Spleen (tissue), 11 donors: ENCODE data around the gene POU6F2. TPM values are rescaled to one million over a fixed set of nuclear protein-coding genes. Genes with fewer than 3 reads are reported as not detected.

Source experiments
- DNase-seq: peaks from one replicate; pipeline ENCODE4 v3.0.0-alpha.2; 2020
- H3K27ac ChIP-seq, 8 donors: fragments of 200-600 bp; sonication (generic) in 7 of 8; 1 replicate in 4 of 8; 2 replicates in 4 of 8; pipeline versions ENCODE4 v1.5.0 to v1.8.0; 2016 to 2021; ENCODE audit warnings: inconsistent platforms in 4 of 8, mild to moderate bottlenecking in 4 of 8, moderate library complexity in 1 of 8
- H3K27me3 ChIP-seq, 7 donors: fragments of 200-600 bp; sonication (generic) in 6 of 7; replicated peaks in 1 of 7; 1 replicate in 4 of 7; 2 replicates in 3 of 7; pipeline versions ENCODE4 v1.5.0 to v1.8.0; 2016 to 2021; ENCODE audit warnings: inconsistent platforms in 3 of 7, mild to moderate bottlenecking in 1 of 7
- H3K36me3 ChIP-seq, 6 donors: fragments of 200-600 bp; sonication (generic) in 5 of 6; 1 replicate in 4 of 6; 2 replicates in 2 of 6; pipeline versions ENCODE4 v1.5.0 to v1.8.0; 2016 to 2021; ENCODE audit warnings: inconsistent platforms in 2 of 6
- H3K4me1 ChIP-seq, 6 donors: fragments of 200-600 bp; sonication (generic) in 5 of 6; 1 replicate in 3 of 6; 2 replicates in 3 of 6; pipeline versions ENCODE4 v1.5.0 to v1.8.0; 2016 to 2021; ENCODE audit warnings: inconsistent platforms in 3 of 6
- H3K4me3 ChIP-seq, 8 donors: fragments of 200-600 bp; sonication (generic) in 7 of 8; 1 replicate in 4 of 8; 2 replicates in 4 of 8; pipeline versions ENCODE4 v1.5.0 to v1.8.0; 2016 to 2021; ENCODE audit warnings: inconsistent platforms in 4 of 8, mild to moderate bottlenecking in 4 of 8, moderate library complexity in 2 of 8
- H3K9me3 ChIP-seq, 8 donors: fragments of 200-600 bp; sonication (generic) in 7 of 8; 1 replicate in 4 of 8; 2 replicates in 4 of 8; pipeline versions ENCODE4 v1.5.0 to v1.8.0; 2016 to 2021; ENCODE audit warnings: inconsistent platforms in 4 of 8
- CTCF ChIP-seq, 11 experiments: fragments of 200-600 bp in 7 of 11; fragments of 450-650 bp in 4 of 11; sonication (generic) in 4 of 11; IDR thresholded peaks in 8 of 11; conservative IDR thresholded peaks in 3 of 11; 1 replicate in 7 of 11; 2 replicates in 4 of 11; pipeline versions ENCODE4 v1.4.0 to v1.8.0; 2016 to 2021; ENCODE audit warnings: antibody characterized with exemption in 11 of 11, inconsistent platforms in 4 of 11, mild to moderate bottlenecking in 1 of 11
- POLR2A ChIP-seq, 3 donors: fragments of 450-650 bp; IDR thresholded peaks; one replicate each; pipeline ENCODE4 v1.5.1; 2017; ENCODE audit warnings: antibody characterized with exemption in 3 of 3, mild to moderate bottlenecking in 1 of 3
- POLR2AphosphoS5 ChIP-seq, 3 donors: sonication (generic); formaldehyde crosslinking; IDR thresholded peaks; one replicate each; pipeline ENCODE4 v1.5.1; 2017; ENCODE audit warnings: antibody characterized with exemption in 3 of 3
- WGBS, 5 donors: extraction: QIAGEN DNeasy Blood & Tissue Kit in 3 of 5; methylation state at CpG; one replicate each; pipeline versions ENCODE4 v1.1.5 to v1.1.7; 2013 to 2018; 5-methylcytosine and 5-hydroxymethylcytosine counted together
- intact Hi-C: fragments of 100-400 bp; cut with DNase I; formaldehyde crosslinking; loops from one replicate; pipeline ENCODE4 v1.15.0; 2023; ENCODE audit warnings: low total_unique reads
- polyA plus RNA-seq, 3 donors: library from polyadenylated mRNA; stranded (reverse); fragments of 200-250 nt; gene quantifications; one replicate each; pipeline ENCODE4 v1.2.1, GENCODE V29; 2013
- total RNA-seq, 7 donors: library from RNA; depleted of rRNA in 3 of 7; stranded (reverse); fragments of >200 nt in 3 of 7; fragmentation: NEBNext Ultra II Directional in 4 of 7; extraction: Animal tissue kit (Norgen Biotek cat#: 25700) in 4 of 7; gene quantifications; one replicate each; pipeline versions ENCODE4 v1.1.0 to v1.2.1, GENCODE V29; 2016 to 2021
- donor health status: healthy with polysubstance abuse.
- donor health status: DM: no; HTN: no; CAD: no; lungs with moderate emphysema.
- donor health status: DM: no; HTN: no; CAD: no.
- donor health status: Bipolar disorder and iron deficiency.
- donor health status: healthy.
- donor health status: DM: no; HTN: no; CAD: no.
- donor health status: DM: yes; HTN: yes; CAD: no.

Gene POU6F2
- total and polyA plus RNA-seq, 10 donors: 0.04 to 0.54 (median 0.23) TPM; not detected in 7

GRCh38 chr7:39392151-39392550, 414.4 kb downstream of the POU6F2 start:
- no peak overlapping the region for H3K27ac ChIP-seq
- intact Hi-C loops: no loop called here
- 76 to 90% (median 79%) methylated on average over 2 of the region's 2 CpGs for WGBS, 5 donors
- H3K36me3 ChIP-seq: no peaks in the 10 kb centered on the region
- no peak overlapping the region for H3K4me3 ChIP-seq
- no peaks in the 10 kb centered on the region for H3K9me3 ChIP-seq
- H3K4me1 ChIP-seq: no peaks in the 10 kb centered on the region
- no peak for DNase-seq
- TF ChIP-seq CTCF (IDR thresholded peaks at IDR 0.05 in 8 of 11, conservative IDR thresholded peaks at IDR 0.05 in 3 of 11): no peak
- no peak for TF ChIP-seq POLR2A (IDR thresholded peaks at IDR 0.05)
- no peak for TF ChIP-seq POLR2AphosphoS5 (IDR thresholded peaks at IDR 0.05)
- H3K27me3 ChIP-seq: peaks cover 0 to 28% (median 0%) of the 10 kb centered on the region in 7 donors

- TF ChIP-seq CTCF (IDR thresholded peaks at IDR 0.05 in 8 of 11, conservative IDR thresholded peaks at IDR 0.05 in 3 of 11) (no peak), POLR2AphosphoS5 (IDR thresholded peaks at IDR 0.05) (no peak), POLR2A (IDR thresholded peaks at IDR 0.05) (no peak)
- no peak for DNase-seq
- Histone ChIP-seq H3K27ac (no peak overlapping the region), H3K9me3 (no peaks in the 10 kb centered on the region), H3K36me3 (no peaks in the 10 kb centered on the region), H3K4me3 (no peak overlapping the region), H3K27me3 (peaks cover 0 to 28% (median 0%) of the 10 kb centered on the region in 7 donors), H3K4me1 (no peaks in the 10 kb centered on the region)
- 49 to 55% (median 50%) methylated on average over 3 of the region's 3 CpGs for WGBS, 5 donors
- intact Hi-C loops: no loop called here
These were observed 416.5 kb downstream of the POU6F2 start for GRCh38 chr7:39394105-39394680.

GRCh38 chr7:39399458-39399857, 421.7 kb downstream of the POU6F2 start:
- H3K9me3 ChIP-seq: no peaks in the 10 kb centered on the region
- TF ChIP-seq POLR2A (IDR thresholded peaks at IDR 0.05) (no peak), POLR2AphosphoS5 (IDR thresholded peaks at IDR 0.05) (no peak), CTCF (IDR thresholded peaks at IDR 0.05 in 8 of 11, conservative IDR thresholded peaks at IDR 0.05 in 3 of 11) (no peak)
- no peaks in the 10 kb centered on the region for H3K4me1 ChIP-seq
- DNase-seq: no peak
- peaks cover 0 to 24% (median 0%) of the 10 kb centered on the region in 7 donors for H3K27me3 ChIP-seq
- 71 to 95% (median 82%) methylated on average over 2 of the region's 2 CpGs for WGBS, 5 donors
- intact Hi-C loops: no loop called here
- no peak overlapping the region for H3K4me3 ChIP-seq
- H3K36me3 ChIP-seq: no peaks in the 10 kb centered on the region
- H3K27ac ChIP-seq: no peak overlapping the region

GRCh38 chr7:39399986-39400385, 422.3 kb downstream of the POU6F2 start:
- TF ChIP-seq POLR2A (IDR thresholded peaks at IDR 0.05): no peak
- no peak for TF ChIP-seq CTCF (IDR thresholded peaks at IDR 0.05 in 8 of 11, conservative IDR thresholded peaks at IDR 0.05 in 3 of 11)
- TF ChIP-seq POLR2AphosphoS5 (IDR thresholded peaks at IDR 0.05): no peak
- no peak overlapping the region for H3K4me3 ChIP-seq
- WGBS, 5 donors: 63 to 83% (median 75%) methylated on average over 3 of the region's 3 CpGs
- peaks cover 0 to 19% (median 0%) of the 10 kb centered on the region in 7 donors for H3K27me3 ChIP-seq
- no peaks in the 10 kb centered on the region for H3K4me1 ChIP-seq
- no peak overlapping the region for H3K27ac ChIP-seq
- DNase-seq: no peak
- no peaks in the 10 kb centered on the region for H3K36me3 ChIP-seq
- intact Hi-C loops: no loop called here
- H3K9me3 ChIP-seq: no peaks in the 10 kb centered on the region
